ENCODE measurements around the gene FTO. TPM values are rescaled to one million over a fixed set of nuclear protein-coding genes. Genes with fewer than 3 reads are reported as not detected.
"Not testable (repeated sequence)": the region's sequence is repeated elsewhere in the genome, so short reads cannot be mapped to it uniquely, and the experiment has no call there.

Gene FTO
- total and polyA plus RNA-seq, 2 of the 13 experiments (the other 11 are each of a cell fraction or from before 2014, with no cell fraction given): 41.6 to 55.8 TPM

DNA sequence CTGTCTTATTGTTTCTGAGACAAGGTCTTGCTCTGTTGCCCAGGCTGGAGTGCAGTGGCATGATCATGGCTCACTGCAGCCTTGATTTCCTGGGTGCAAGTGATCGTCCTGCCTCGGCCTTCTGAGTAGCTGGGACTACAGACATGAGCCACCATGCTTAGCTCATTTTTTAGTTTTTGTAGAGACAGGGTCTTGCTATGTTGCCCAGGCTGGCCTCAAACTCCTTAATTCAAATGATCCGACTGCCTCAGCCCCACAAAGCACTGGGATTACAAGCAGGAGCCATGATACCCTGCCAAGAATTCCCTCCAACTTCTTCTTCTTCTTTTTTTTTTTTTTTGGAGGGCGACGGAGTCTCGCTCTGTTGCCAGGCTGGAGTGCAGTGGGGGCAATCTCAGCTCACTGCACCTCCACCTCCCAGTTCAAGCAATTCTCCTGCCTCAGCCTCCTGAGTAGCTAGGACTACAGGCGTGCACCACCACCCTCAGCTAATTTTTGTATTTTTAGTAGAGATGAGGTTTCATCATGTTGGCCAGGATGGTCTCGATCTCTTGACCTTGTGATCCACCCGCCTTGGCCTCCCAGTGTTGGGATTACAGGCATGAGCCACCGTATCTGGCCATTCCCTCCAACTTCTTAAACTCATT, 477.9 kb downstream of the FTO start:
- Histone ChIP-seq H3K4me3 (replicated peaks in 1 of 3; ENCODE audit: insufficient read depth in 1 of 3, low read depth in 2 of 3, low read length in 3 of 3) (peak overlapping the region in 1 of 3 experiments; percentile 30; a peak in 1 of 6 replicates), H3K27ac (ENCODE audit: extremely low read length, insufficient read depth, low read length) (peak overlapping the region; percentile 81), H3K9ac (ENCODE audit: insufficient read depth, low read depth, low read length) (peak overlapping the region; percentile 66), H3K4me2 (ENCODE audit: low read depth, low read length) (peak overlapping the region; percentile 57), H3K4me1 (ENCODE audit: insufficient read depth, low read length) (peaks cover 71% of the 10 kb centered on the region)
- H3K27me3 ChIP-seq (ENCODE audit: control insufficient read depth in 1 of 2, insufficient read depth in 2 of 2, low read length in 2 of 2); H3K9me3 ChIP-seq (ENCODE audit: low read length); H3K36me3 ChIP-seq (replicated peaks in 1 of 2; ENCODE audit: control insufficient read depth in 1 of 2, insufficient read depth in 2 of 2, low read length in 2 of 2); BruUV-seq (replicated peaks); ATAC-seq; H3K79me2 ChIP-seq (ENCODE audit: insufficient read depth, low read length); intact Hi-C loops (cut with micrococcal nuclease; ENCODE audit: unreplicated experiment); H2AFZ ChIP-seq (ENCODE audit: low read length); FAIRE-seq; DNase-seq (ENCODE audit: low spot score); CTCF ChIA-PET (ENCODE audit: low intra/inter-chr PET ratio, low total read pairs); H4K20me1 ChIP-seq (ENCODE audit: insufficient read depth, low read length): not testable (repeated sequence)
- 96% methylated on average over 10 of the region's 10 CpGs for WGBS (ENCODE audit: low lambda C conversion rate)
- in situ Hi-C loops (cut with HindIII; ENCODE audit: extremely low pct_ligation_motif_present, low pct_unique_long_range_greater_than_20kb): loop anchor here (25.0 kb wide), 1 partner anchor 420 kb away; no protein-coding TSS in a partner anchor
- POLR2A ChIA-PET: interaction anchor here (1.0 to 6.1 kb wide), 7 partner anchors 9 to 104 kb away, joined by 4 to 61 read pairs (median 8); partner anchors contain the start of gene IRX3
- TF ChIP-seq ZNF788 (CRISPR knock-in tag; IDR thresholded peaks at IDR 0.05; ENCODE audit: borderline replicate concordance) (0 out of 2 replicates have a peak, but pooled peaks have one; percentile 17), ZNF761 (CRISPR knock-in tag; conservative IDR thresholded peaks at IDR 0.05) (0 out of 2 replicates have a peak, but pooled peaks have one; percentile 44), ZNF343 (CRISPR knock-in tag; IDR thresholded peaks at IDR 0.05) (0 out of 2 replicates have a peak, but pooled peaks have one; percentile 30), NFKB2 (CRISPR knock-in tag; IDR thresholded peaks at IDR 0.05; ENCODE audit: borderline replicate concordance) (0 out of 2 replicates have a peak, but pooled peaks have one; percentile 40), MEIS2 (CRISPR knock-in tag; IDR thresholded peaks at IDR 0.05) (0 out of 2 replicates have a peak, but pooled peaks have one; percentile 30), GABPB1 (CRISPR knock-in tag; IDR thresholded peaks at IDR 0.05) (peak; percentile 20; the same call in 1 of the 2 replicates), ZNF557 (CRISPR knock-in tag; IDR thresholded peaks at IDR 0.05) (peak; percentile 60; the same call in 1 of the 2 replicates), ZNF430 (CRISPR knock-in tag; IDR thresholded peaks at IDR 0.05) (0 out of 2 replicates have a peak, but pooled peaks have one; percentile 58), ZNF121 (CRISPR knock-in tag; IDR thresholded peaks at IDR 0.05) (peak; percentile 91), ZFP41 (CRISPR knock-in tag; IDR thresholded peaks at IDR 0.05; ENCODE audit: borderline replicate concordance) (0 out of 2 replicates have a peak, but pooled peaks have one; percentile 48), SATB2 (CRISPR knock-in tag; IDR thresholded peaks at IDR 0.05) (0 out of 2 replicates have a peak, but pooled peaks have one; percentile 28)
- TF ChIP-seq, protein P1, sequence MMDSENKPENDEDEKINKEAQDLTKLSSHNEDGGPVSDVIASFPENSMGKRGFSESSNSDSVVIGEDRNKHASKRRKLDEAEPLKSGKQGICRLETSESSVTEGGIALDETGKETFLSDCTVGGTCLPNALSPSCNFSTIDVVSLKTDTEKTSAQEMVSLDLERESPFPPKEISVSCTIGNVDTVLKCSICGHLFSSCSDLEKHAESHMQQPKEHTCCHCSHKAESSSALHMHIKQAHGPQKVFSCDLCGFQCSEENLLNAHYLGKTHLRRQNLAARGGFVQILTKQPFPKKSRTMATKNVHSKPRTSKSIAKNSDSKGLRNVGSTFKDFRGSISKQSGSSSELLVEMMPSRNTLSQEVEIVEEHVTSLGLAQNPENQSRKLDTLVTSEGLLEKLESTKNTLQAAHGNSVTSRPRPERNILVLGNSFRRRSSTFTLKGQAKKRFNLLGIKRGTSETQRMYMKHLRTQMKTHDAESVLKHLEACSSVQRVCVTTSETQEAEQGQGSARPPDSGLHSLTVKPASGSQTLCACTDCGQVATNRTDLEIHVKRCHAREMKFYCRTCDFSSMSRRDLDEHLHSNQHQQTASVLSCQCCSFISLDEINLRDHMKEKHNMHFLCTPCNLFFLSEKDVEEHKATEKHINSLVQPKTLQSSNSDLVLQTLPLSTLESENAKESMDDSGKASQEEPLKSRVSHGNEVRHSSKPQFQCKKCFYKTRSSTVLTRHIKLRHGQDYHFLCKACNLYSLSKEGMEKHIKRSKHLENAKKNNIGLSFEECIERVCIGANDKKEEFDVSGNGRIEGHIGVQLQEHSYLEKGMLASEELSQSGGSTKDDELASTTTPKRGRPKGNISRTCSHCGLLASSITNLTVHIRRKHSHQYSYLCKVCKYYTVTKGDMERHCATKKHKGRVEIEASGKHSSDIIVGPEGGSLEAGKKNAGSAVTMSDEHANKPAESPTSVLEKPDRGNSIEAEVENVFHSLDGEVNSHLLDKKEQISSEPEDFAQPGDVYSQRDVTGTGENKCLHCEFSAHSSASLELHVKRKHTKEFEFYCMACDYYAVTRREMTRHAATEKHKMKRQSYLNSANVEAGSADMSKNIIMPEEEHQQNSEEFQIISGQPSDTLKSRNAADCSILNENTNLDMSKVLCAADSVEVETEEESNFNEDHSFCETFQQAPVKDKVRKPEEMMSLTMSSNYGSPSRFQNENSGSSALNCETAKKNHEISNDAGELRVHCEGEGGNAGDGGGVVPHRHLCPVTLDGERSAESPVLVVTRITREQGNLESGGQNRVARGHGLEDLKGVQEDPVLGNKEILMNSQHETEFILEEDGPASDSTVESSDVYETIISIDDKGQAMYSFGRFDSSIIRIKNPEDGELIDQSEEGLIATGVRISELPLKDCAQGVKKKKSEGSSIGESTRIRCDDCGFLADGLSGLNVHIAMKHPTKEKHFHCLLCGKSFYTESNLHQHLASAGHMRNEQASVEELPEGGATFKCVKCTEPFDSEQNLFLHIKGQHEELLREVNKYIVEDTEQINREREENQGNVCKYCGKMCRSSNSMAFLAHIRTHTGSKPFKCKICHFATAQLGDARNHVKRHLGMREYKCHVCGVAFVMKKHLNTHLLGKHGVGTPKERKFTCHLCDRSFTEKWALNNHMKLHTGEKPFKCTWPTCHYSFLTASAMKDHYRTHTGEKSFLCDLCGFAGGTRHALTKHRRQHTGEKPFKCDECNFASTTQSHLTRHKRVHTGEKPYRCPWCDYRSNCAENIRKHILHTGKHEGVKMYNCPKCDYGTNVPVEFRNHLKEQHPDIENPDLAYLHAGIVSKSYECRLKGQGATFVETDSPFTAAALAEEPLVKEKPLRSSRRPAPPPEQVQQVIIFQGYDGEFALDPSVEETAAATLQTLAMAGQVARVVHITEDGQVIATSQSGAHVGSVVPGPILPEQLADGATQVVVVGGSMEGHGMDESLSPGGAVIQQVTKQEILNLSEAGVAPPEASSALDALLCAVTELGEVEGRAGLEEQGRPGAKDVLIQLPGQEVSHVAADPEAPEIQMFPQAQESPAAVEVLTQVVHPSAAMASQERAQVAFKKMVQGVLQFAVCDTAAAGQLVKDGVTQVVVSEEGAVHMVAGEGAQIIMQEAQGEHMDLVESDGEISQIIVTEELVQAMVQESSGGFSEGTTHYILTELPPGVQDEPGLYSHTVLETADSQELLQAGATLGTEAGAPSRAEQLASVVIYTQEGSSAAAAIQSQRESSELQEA (CRISPR knock-in tag; IDR thresholded peaks at IDR 0.05; ENCODE audit: not compliant biosample characterization): peak; percentile 23
- TF ChIP-seq, protein P2, sequence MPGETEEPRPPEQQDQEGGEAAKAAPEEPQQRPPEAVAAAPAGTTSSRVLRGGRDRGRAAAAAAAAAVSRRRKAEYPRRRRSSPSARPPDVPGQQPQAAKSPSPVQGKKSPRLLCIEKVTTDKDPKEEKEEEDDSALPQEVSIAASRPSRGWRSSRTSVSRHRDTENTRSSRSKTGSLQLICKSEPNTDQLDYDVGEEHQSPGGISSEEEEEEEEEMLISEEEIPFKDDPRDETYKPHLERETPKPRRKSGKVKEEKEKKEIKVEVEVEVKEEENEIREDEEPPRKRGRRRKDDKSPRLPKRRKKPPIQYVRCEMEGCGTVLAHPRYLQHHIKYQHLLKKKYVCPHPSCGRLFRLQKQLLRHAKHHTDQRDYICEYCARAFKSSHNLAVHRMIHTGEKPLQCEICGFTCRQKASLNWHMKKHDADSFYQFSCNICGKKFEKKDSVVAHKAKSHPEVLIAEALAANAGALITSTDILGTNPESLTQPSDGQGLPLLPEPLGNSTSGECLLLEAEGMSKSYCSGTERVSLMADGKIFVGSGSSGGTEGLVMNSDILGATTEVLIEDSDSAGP (CRISPR knock-in tag; IDR thresholded peaks at IDR 0.05; ENCODE audit: borderline replicate concordance): peak; percentile 58; the same call in 1 of the 2 replicates
